ENCODE results near the gene KLF9.
"Not testable (repeated sequence)": the region's sequence is repeated elsewhere in the genome, so short reads cannot be mapped to it uniquely, and the experiment has no call there.

Gene KLF9

DNA sequence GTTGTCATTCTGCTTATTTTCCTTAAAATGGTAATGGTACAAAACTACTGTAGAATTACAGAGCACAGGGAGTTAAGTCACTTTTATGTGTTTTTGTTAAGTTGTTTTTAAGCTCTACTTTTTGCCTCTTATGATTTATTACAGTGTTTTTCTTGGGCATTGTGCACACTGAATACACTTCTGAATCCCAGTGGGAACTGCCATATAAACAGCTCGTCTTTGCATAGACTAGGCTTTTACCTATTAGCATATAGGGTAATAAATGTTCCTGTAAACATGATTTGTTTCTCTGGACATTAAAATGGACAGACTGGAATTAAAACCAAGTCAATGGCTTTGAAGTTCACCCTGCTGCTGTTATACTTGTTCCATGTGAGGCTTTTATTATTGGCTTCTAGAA, 12.2 kb downstream of the KLF9 start:
- Histone ChIP-seq H3K9ac (ENCODE audit: low read depth, low read length) (no peak overlapping the region), H3K9me3 (ENCODE audit: control insufficient read depth, insufficient read depth, low read length) (no peaks in the 10 kb centered on the region), H3K27ac (ENCODE audit: low read depth, low read length) (no peak overlapping the region), H3K27me3 (ENCODE audit: control insufficient read depth, insufficient read depth, low read length) (no peaks in the 10 kb centered on the region), H3K4me3 (ENCODE audit: low read depth, low read length) (no peak overlapping the region), H3K36me3 (ENCODE audit: control insufficient read depth, insufficient read depth, low read length) (no peaks in the 10 kb centered on the region), H3K4me1 (ENCODE audit: control insufficient read depth, insufficient read depth, low read length) (peaks cover 17% of the 10 kb centered on the region)

DNA sequence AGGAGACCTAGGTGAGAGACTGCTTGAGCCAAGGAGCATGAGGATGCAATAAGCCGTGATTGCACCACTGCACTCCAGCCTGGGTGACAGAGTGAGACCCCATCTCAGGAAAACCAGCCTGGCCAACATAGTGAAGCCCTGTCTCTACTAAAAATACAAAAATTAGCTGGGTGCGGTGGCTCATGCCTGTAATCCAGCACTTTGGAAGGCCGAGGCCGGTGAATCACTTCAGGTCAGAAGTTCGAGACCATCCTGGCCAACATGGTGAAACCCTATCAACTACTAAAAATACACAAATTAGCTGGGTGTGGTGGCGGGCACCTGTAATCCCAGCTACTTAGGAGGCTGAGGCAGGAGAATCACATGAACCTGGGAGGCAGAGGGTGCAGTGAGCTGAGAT, 13.2 kb downstream of the KLF9 start:
- H3K9ac ChIP-seq (ENCODE audit: low read depth, low read length); H3K9me3 ChIP-seq (ENCODE audit: control insufficient read depth, insufficient read depth, low read length); H3K27ac ChIP-seq (ENCODE audit: low read depth, low read length); H3K4me3 ChIP-seq (ENCODE audit: low read depth, low read length); H3K36me3 ChIP-seq (ENCODE audit: control insufficient read depth, insufficient read depth, low read length); H3K27me3 ChIP-seq (ENCODE audit: control insufficient read depth, insufficient read depth, low read length); H3K4me1 ChIP-seq (ENCODE audit: control insufficient read depth, insufficient read depth, low read length): not testable (repeated sequence)

DNA sequence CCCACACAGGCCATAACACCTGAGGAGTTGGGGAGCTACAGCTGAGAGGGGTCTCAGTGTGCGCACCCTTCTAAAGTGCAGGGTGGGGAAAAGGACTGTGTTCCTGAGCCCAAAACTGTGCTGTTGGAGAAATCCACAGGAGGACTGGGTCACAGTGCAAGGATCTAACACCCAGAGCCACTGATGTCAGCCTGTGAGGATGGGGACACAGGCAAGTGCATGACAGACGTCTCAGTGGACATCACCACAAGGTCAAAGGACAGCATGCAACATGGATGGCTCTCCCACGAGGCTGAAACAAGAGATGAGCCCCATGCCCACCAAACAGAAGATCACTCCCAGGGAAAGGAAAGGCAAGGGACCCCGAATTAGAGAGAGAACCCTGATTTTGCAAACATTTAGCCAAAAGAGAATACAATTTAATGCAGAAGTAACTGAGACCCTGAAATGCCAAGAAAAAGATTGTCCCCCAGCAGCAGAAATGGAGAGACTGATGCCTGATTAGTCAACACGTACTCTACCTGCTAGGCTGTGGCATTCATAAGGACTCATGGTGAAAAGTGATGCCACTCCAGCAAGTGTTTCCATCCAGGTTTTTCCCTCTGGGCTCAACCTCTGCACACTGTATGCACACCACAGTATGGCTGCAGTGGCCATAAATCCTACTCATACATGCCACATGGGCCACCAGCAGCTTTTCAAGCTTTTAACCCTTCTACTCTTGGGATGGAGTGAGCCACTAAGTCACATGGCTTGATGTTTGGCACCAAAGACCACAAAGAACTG, 14.2 kb downstream of the KLF9 start:
- no peak overlapping the region for H3K4me3 ChIP-seq (ENCODE audit: low read depth, low read length)
- no peaks in the 10 kb centered on the region for H3K9me3 ChIP-seq (ENCODE audit: control insufficient read depth, insufficient read depth, low read length)
- no peak overlapping the region for H3K27ac ChIP-seq (ENCODE audit: low read depth, low read length)
- H3K9ac ChIP-seq (ENCODE audit: low read depth, low read length), result no peak overlapping the region
- H3K4me1 ChIP-seq (ENCODE audit: control insufficient read depth, insufficient read depth, low read length), result no peaks in the 10 kb centered on the region
- H3K27me3 ChIP-seq (ENCODE audit: control insufficient read depth, insufficient read depth, low read length), result no peaks in the 10 kb centered on the region
- H3K36me3 ChIP-seq (ENCODE audit: control insufficient read depth, insufficient read depth, low read length), result no peaks in the 10 kb centered on the region

DNA sequence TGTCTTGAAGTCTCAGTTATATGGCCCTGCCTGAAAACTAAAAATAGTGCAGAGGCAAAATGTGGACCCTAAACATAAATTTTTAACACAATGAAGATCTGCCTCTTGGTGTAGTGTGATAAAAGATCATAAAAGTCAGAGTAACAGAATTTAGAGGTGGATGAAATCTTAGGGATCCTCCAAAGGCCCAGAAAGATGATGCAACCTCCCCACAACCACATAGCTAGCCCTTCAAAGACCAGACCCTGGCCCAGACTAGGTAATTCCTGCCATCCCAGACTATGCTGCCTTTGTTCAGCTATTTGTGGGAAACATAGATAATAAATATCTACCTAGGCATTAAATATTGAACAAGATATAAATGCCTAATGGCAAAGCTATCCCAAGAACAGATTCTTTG, 15.3 kb downstream of the KLF9 start:
- no peak overlapping the region for H3K27ac ChIP-seq (ENCODE audit: low read depth, low read length)
- no peaks in the 10 kb centered on the region for H3K36me3 ChIP-seq (ENCODE audit: control insufficient read depth, insufficient read depth, low read length)
- no peaks in the 10 kb centered on the region for H3K27me3 ChIP-seq (ENCODE audit: control insufficient read depth, insufficient read depth, low read length)
- no peak overlapping the region for H3K4me3 ChIP-seq (ENCODE audit: low read depth, low read length)
- H3K9ac ChIP-seq (ENCODE audit: low read depth, low read length), result no peak overlapping the region
- no peaks in the 10 kb centered on the region for H3K9me3 ChIP-seq (ENCODE audit: control insufficient read depth, insufficient read depth, low read length)
- no peaks in the 10 kb centered on the region for H3K4me1 ChIP-seq (ENCODE audit: control insufficient read depth, insufficient read depth, low read length)

DNA sequence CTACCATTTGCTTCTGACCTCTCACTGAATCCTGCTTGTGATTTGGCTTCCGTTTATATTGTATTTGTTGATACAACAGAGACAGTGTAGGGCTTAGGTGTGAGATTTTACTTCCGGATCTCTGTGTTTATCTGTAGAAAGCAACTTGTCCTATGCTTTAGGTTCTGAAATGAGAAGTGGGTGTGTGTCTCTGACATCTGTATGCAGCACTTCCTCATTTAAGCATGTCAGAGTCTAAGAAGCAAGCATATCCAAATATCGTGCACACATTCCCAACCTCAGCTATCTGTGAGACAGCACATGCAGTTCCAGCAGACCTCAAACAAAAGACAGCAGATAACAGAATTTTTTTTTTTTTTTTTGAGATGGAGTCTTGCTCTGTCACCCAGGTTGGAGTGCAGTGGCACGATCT, 16.3 kb downstream of the KLF9 start:
- Histone ChIP-seq H3K4me3 (ENCODE audit: low read depth, low read length) (no peak overlapping the region), H3K4me1 (ENCODE audit: control insufficient read depth, insufficient read depth, low read length) (no peaks in the 10 kb centered on the region), H3K9ac (ENCODE audit: low read depth, low read length) (no peak overlapping the region), H3K9me3 (ENCODE audit: control insufficient read depth, insufficient read depth, low read length) (no peaks in the 10 kb centered on the region), H3K27ac (ENCODE audit: low read depth, low read length) (no peak overlapping the region), H3K36me3 (ENCODE audit: control insufficient read depth, insufficient read depth, low read length) (no peaks in the 10 kb centered on the region), H3K27me3 (ENCODE audit: control insufficient read depth, insufficient read depth, low read length) (no peaks in the 10 kb centered on the region)

DNA sequence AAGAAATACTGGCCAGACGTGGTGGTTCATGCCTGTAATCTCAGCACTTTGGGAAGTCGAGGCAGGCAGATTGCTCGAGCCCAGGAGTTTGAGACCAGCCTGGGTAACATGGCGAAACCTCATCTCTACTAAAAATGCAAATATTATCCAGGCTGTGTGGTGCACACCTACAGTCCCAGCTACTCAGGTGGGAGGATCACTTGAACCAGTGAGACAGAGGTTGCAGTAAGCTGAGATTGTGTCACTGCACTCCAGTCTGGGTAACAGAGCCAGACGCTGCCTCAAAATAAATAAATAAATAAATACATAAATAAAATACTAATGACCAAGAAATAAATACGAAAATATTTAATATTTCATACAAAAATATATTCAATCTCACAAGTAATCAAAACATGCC, 18.8 kb downstream of the KLF9 start:
- no peak overlapping the region for H3K9ac ChIP-seq (ENCODE audit: low read depth, low read length)
- H3K36me3 ChIP-seq (ENCODE audit: control insufficient read depth, insufficient read depth, low read length), result no peaks in the 10 kb centered on the region
- no peak overlapping the region for H3K4me3 ChIP-seq (ENCODE audit: low read depth, low read length)
- no peaks in the 10 kb centered on the region for H3K9me3 ChIP-seq (ENCODE audit: control insufficient read depth, insufficient read depth, low read length)
- H3K27me3 ChIP-seq (ENCODE audit: control insufficient read depth, insufficient read depth, low read length), result no peaks in the 10 kb centered on the region
- H3K27ac ChIP-seq (ENCODE audit: low read depth, low read length), result no peak overlapping the region
- H3K4me1 ChIP-seq (ENCODE audit: control insufficient read depth, insufficient read depth, low read length), result no peaks in the 10 kb centered on the region

DNA sequence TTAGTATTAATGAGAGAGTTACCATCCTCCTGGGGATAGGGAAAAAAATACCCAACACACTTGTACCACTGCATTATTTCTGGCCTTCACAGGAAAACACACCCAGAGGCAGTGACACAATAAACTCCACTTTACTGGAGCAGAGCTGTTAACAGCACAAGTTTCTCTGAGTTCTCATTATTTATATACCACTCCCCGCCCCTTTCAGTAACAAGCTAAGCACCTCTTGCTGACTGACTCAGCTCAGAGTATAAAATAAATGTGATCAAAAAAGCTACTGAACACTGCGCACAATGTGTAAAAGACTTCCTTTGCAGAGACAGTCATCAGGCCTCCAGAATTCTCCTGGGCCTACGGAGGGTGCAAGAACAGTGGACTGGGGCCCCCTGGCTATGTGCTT, 21.6 kb downstream of the KLF9 start:
- Histone ChIP-seq H3K9ac (ENCODE audit: low read depth, low read length) (no peak overlapping the region), H3K4me3 (ENCODE audit: low read depth, low read length) (no peak overlapping the region), H3K36me3 (ENCODE audit: control insufficient read depth, insufficient read depth, low read length) (no peaks in the 10 kb centered on the region), H3K27me3 (ENCODE audit: control insufficient read depth, insufficient read depth, low read length) (no peaks in the 10 kb centered on the region), H3K4me1 (ENCODE audit: control insufficient read depth, insufficient read depth, low read length) (no peaks in the 10 kb centered on the region), H3K27ac (ENCODE audit: low read depth, low read length) (no peak overlapping the region), H3K9me3 (ENCODE audit: control insufficient read depth, insufficient read depth, low read length) (no peaks in the 10 kb centered on the region)

DNA sequence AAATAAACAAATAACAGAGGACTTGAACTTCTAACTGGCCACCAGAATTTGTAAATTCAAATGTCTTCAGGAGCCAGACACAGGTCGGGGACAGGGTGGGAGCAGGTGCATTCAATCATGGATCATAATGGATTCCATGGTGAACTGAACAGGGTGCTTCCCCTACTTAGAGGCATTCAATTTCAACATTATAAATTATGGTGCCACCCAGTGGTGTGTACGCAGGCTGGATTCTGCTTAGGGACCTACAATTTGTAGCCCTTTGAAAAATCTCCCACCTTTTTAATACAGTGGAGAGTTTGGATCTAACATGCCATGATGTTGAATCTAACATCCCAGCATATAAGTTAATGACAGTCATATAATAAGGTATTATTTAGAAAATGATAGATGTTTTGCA, 22.3 kb downstream of the KLF9 start:
- H3K36me3 ChIP-seq (ENCODE audit: control insufficient read depth, insufficient read depth, low read length), result no peaks in the 10 kb centered on the region
- H3K27ac ChIP-seq (ENCODE audit: low read depth, low read length), result no peak overlapping the region
- H3K9me3 ChIP-seq (ENCODE audit: control insufficient read depth, insufficient read depth, low read length), result no peaks in the 10 kb centered on the region
- no peaks in the 10 kb centered on the region; the same call in 1 of the 2 replicates for H3K4me1 ChIP-seq (ENCODE audit: control insufficient read depth, insufficient read depth, low read length)
- H3K9ac ChIP-seq (ENCODE audit: low read depth, low read length), result no peak overlapping the region
- no peak overlapping the region for H3K4me3 ChIP-seq (ENCODE audit: low read depth, low read length)
- H3K27me3 ChIP-seq (ENCODE audit: control insufficient read depth, insufficient read depth, low read length), result no peaks in the 10 kb centered on the region

DNA sequence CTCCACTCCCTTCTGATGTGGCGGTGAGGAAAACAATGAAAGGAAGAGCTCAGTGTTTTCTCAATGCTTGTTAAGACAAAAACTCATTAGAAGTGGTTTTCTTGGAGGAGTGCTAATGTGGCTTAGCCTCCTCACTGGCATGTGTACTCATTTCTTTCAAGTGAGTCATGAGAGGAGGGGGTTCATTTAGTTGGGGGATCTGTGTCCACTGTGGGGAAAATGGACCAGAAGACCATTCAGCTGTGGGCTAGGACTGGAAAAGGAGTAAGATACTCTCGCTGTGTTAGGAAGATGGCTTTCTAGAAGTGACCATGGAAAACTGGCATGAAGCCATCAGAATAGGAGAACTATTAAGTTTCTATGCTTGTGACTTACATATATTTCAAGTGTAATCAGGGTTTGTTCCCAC, 23.5 kb downstream of the KLF9 start:
- no peak overlapping the region for H3K4me3 ChIP-seq (ENCODE audit: low read depth, low read length)

DNA sequence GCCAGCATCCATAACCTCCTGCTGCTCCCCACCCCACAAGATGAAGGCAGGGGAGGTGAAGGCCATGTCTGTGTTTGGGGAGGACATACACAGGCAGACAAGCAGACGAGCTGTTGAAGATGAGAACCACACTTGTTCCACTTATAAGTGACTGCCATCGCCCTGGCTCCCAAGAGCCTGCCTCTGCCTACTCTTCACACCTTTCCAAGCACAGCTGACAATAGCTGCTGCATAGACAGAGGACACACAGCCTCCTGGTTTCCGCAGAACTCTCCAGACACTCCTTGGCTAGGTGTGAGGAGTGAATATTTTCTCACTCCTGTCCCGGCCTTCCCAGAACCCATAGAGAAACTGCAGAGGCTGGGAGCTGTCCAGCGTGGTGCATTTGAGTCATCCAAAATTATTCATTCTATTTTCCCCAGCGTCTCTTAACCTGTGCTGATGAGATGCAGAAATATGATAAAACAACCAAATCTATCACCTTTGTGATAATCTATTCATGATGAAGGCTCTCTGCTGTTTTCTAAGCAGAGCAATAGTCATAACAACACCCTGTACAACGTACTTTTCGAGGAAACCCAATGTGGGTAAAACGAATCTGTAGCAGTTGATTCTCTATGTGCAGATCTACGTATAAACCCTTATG, 24.7 kb downstream of the KLF9 start:
- H3K27me3 ChIP-seq (ENCODE audit: control insufficient read depth, insufficient read depth, low read length), result no peaks in the 10 kb centered on the region
- no peaks in the 10 kb centered on the region for H3K36me3 ChIP-seq (ENCODE audit: control insufficient read depth, insufficient read depth, low read length)
- no peaks in the 10 kb centered on the region for H3K9me3 ChIP-seq (ENCODE audit: control insufficient read depth, insufficient read depth, low read length)
- peaks cover 6% of the 10 kb centered on the region; the same call in 1 of the 2 replicates for H3K4me1 ChIP-seq (ENCODE audit: control insufficient read depth, insufficient read depth, low read length)
- H3K27ac ChIP-seq (ENCODE audit: low read depth, low read length), result no peak overlapping the region
- no peak overlapping the region for H3K4me3 ChIP-seq (ENCODE audit: low read depth, low read length)
- H3K9ac ChIP-seq (ENCODE audit: low read depth, low read length), result no peak overlapping the region

More for the DNA sequence above, 23.5 kb downstream of the KLF9 start:
- H3K4me1 ChIP-seq (ENCODE audit: control insufficient read depth, insufficient read depth, low read length), result peaks cover 6% of the 10 kb centered on the region; the same call in 1 of the 2 replicates
- no peaks in the 10 kb centered on the region for H3K9me3 ChIP-seq (ENCODE audit: control insufficient read depth, insufficient read depth, low read length)
- no peaks in the 10 kb centered on the region for H3K27me3 ChIP-seq (ENCODE audit: control insufficient read depth, insufficient read depth, low read length)
- H3K36me3 ChIP-seq (ENCODE audit: control insufficient read depth, insufficient read depth, low read length), result no peaks in the 10 kb centered on the region
- H3K27ac ChIP-seq (ENCODE audit: low read depth, low read length), result no peak overlapping the region
- no peak overlapping the region for H3K9ac ChIP-seq (ENCODE audit: low read depth, low read length)

DNA sequence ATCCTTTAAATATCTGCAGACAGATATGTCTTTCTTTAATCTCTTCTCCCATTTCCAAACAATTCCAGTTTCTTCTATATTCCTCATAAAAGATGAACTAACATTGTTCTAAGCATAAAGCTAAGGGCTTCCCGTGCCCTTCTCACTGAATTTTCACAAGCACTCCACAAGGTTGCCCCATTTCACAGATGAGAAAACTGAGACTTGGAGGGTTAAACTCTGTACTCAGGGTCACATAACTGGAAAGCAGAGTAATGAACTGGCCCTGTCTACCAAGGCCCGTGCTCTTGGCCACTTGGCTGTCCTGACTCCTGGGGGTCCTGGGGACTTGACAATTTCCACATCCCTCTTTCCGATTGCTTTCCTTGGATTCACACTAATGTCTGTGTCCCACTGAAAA, 25.3 kb downstream of the KLF9 start:
- Histone ChIP-seq H3K9me3 (ENCODE audit: control insufficient read depth, insufficient read depth, low read length) (no peaks in the 10 kb centered on the region), H3K9ac (ENCODE audit: low read depth, low read length) (no peak overlapping the region), H3K4me3 (ENCODE audit: low read depth, low read length) (no peak overlapping the region), H3K27ac (ENCODE audit: low read depth, low read length) (no peak overlapping the region), H3K36me3 (ENCODE audit: control insufficient read depth, insufficient read depth, low read length) (no peaks in the 10 kb centered on the region), H3K27me3 (ENCODE audit: control insufficient read depth, insufficient read depth, low read length) (no peaks in the 10 kb centered on the region), H3K4me1 (ENCODE audit: control insufficient read depth, insufficient read depth, low read length) (peaks cover 6% of the 10 kb centered on the region; the same call in 1 of the 2 replicates)

Data from HUES48 (cell line).